ENCODE results near the gene PCDHB8. TPM values are rescaled to one million over a fixed set of nuclear protein-coding genes. Genes with fewer than 3 reads are reported as not detected.
"Not testable (repeated sequence)": the region's sequence is repeated elsewhere in the genome, so short reads cannot be mapped to it uniquely, and the experiment has no call there.

Gene PCDHB8
- polyA plus RNA-seq, 2 of the 4 experiments (the other 2 are of a cell fraction), result 0.44 to 0.52 TPM

- Histone ChIP-seq H3K27ac (no peak overlapping the region), H3K4me2 (no peak overlapping the region), H3K4me1 (no peaks in the 10 kb centered on the region), H3K4me3 (no peak overlapping the region), H3K9me3 (peaks cover 13% of the 10 kb centered on the region; the same call in 1 of the 3 replicates)
- DNase-seq (ENCODE audit: low read depth in 1 of 2, low spot score in 1 of 2) (no peak), ATAC-seq (no peak), FAIRE-seq (no peak)
- ChIA-PET POLR2A (no interaction called here), CTCF (no interaction called here)
- TF ChIP-seq CBX2 (IDR thresholded peaks at IDR 0.05; ENCODE audit: borderline replicate concordance, low read depth), result no peak
- no peak for TF ChIP-seq SMC3 (IDR thresholded peaks at IDR 0.05)
- TF ChIP-seq MAX (IDR thresholded peaks at IDR 0.05), result no peak
- no peak for TF ChIP-seq HOXB5 (CRISPR knock-in tag; IDR thresholded peaks at IDR 0.05)
- TF ChIP-seq POLR2AphosphoS2 (conservative IDR thresholded peaks at IDR 0.05; ENCODE audit: low read length), result no peak
- no peak for TF ChIP-seq CHD2 (IDR thresholded peaks at IDR 0.05; ENCODE audit: low read length, partially characterized antibody)
- no peak for TF ChIP-seq ZFP36 (IDR thresholded peaks at IDR 0.05; ENCODE audit: borderline replicate concordance, partially characterized antibody)
- TF ChIP-seq MAFK (IDR thresholded peaks at IDR 0.05; ENCODE audit: partially characterized antibody), result peak; percentile 42
- TF ChIP-seq RAD21 (conservative IDR thresholded peaks at IDR 0.05 in 1 of 2, IDR thresholded peaks at IDR 0.05 in 1 of 2), result no peak
- WGBS (ENCODE audit: missing lambda C conversion rate), result 23% methylated on average over 1 of the region's 1 CpG
Measured at GRCh38 chr5:141180313-141180712, 2.7 kb downstream of the PCDHB8 start.

- no peak for FAIRE-seq
Measured at GRCh38 chr5:141182248-141182647, 4.7 kb downstream of the PCDHB8 start, which contains the start of gene PCDHB16. Gene PCDHB16, plus strand, starts transcription at chr5:141182387. Its CDS starts 173 bp downstream, at chr5:141182560.

GRCh38 chr5:141184117-141184855 is 6.7 kb downstream of the PCDHB8 start:
- H3K27ac ChIP-seq; H3K4me2 ChIP-seq; ATAC-seq; H3K9me3 ChIP-seq; H3K4me3 ChIP-seq; FAIRE-seq; CTCF ChIA-PET; H3K4me1 ChIP-seq; POLR2A ChIA-PET; DNase-seq (ENCODE audit: low read depth in 1 of 2, low spot score in 1 of 2): not testable (repeated sequence)
- WGBS (ENCODE audit: missing lambda C conversion rate), result 43% methylated on average over 18 of the region's 69 CpGs

More at GRCh38 chr5:141182248-141182647, 4.7 kb downstream of the PCDHB8 start, which contains the start of gene PCDHB16:
- H3K4me2 ChIP-seq, result no peak within 1 kb of the TSS
- DNase-seq (ENCODE audit: low read depth in 1 of 2, low spot score in 1 of 2) (peak in 1 of 2 experiments; percentile 24), ATAC-seq (peak in 1 of 2 experiments; percentile 55; a peak in 3 of 6 replicates)
- H3K4me3 ChIP-seq, result no peak within 1 kb of the TSS
- H3K27ac ChIP-seq, result no peak within 1 kb of the TSS
- no peaks in the 10 kb centered on the region for H3K4me1 ChIP-seq
- ChIA-PET CTCF (interaction anchor here (1.3 to 1.5 kb wide), 3 partner anchors 17 to 382 kb away, joined by 4 to 9 read pairs (median 5); partner anchors contain the start of gene PCDHB11), POLR2A (no interaction called here)
- WGBS (ENCODE audit: missing lambda C conversion rate), result 29% methylated on average over 13 of the region's 13 CpGs
- 0 out of 3 replicates have a peak, but pooled peaks cover 9% of the 10 kb centered on the region for H3K9me3 ChIP-seq
- TF ChIP-seq KDM1A (IDR thresholded peaks at IDR 0.05; ENCODE audit: low read depth) (no peak), RAD21 (conservative IDR thresholded peaks at IDR 0.05 in 1 of 2, IDR thresholded peaks at IDR 0.05 in 1 of 2) (peak in 1 of 2 experiments; percentile 27; a peak in 1 of 5 replicates)

- DNase-seq (ENCODE audit: low read depth in 1 of 2, low spot score in 1 of 2) (peak in 1 of 2 experiments; percentile 15), FAIRE-seq (no peak), ATAC-seq (no peak)
- no peaks in the 10 kb centered on the region for H3K4me1 ChIP-seq
- peaks cover 11% of the 10 kb centered on the region; the same call in 1 of the 3 replicates for H3K9me3 ChIP-seq
- POLR2A ChIA-PET, result no interaction called here
- TF ChIP-seq JUN (IDR thresholded peaks at IDR 0.05) (no peak), RAD21 (conservative IDR thresholded peaks at IDR 0.05 in 1 of 2, IDR thresholded peaks at IDR 0.05 in 1 of 2) (peak in 1 of 2 experiments; percentile 13; a peak in 1 of 5 replicates)
- CTCF ChIA-PET, result interaction anchor here (0.7 to 1.8 kb wide), 7 partner anchors 9 to 334 kb away, joined by 3 to 10 read pairs (median 3); partner anchors contain the start of gene PCDHB11
- H3K4me3 ChIP-seq, result no peak within 1 kb of the TSS
- 34% methylated on average over 9 of the region's 9 CpGs for WGBS (ENCODE audit: missing lambda C conversion rate)
- H3K27ac ChIP-seq, result no peak within 1 kb of the TSS
- no peak within 1 kb of the TSS for H3K4me2 ChIP-seq
Measured at GRCh38 chr5:141186897-141187512, 9.4 kb downstream of the PCDHB8 start, which contains the start of gene PCDHB9. Gene PCDHB9, plus strand, starts transcription at chr5:141187161. Its CDS starts 158 bp downstream, at chr5:141187319.

GRCh38 chr5:141188682-141189081 is 11.1 kb downstream of the PCDHB8 start:
- H3K27ac ChIP-seq; DNase-seq (ENCODE audit: low read depth in 1 of 2, low spot score in 1 of 2); CTCF ChIA-PET; FAIRE-seq; POLR2A ChIA-PET; H3K4me2 ChIP-seq; H3K4me1 ChIP-seq; ATAC-seq; H3K4me3 ChIP-seq: not testable (repeated sequence)
- peaks cover 10% of the 10 kb centered on the region; the same call in 1 of the 3 replicates for H3K9me3 ChIP-seq
- WGBS (ENCODE audit: missing lambda C conversion rate), result 60% methylated on average over 4 of the region's 37 CpGs

- H3K4me2 ChIP-seq, H3K4me3 ChIP-seq, CTCF ChIA-PET: not testable (repeated sequence)
Measured at GRCh38 chr5:141189131-141189530, 11.5 kb downstream of the PCDHB8 start.

More at GRCh38 chr5:141189131-141189530, 11.5 kb downstream of the PCDHB8 start:
- POLR2A ChIA-PET; H3K4me1 ChIP-seq; ATAC-seq; DNase-seq (ENCODE audit: low read depth in 1 of 2, low spot score in 1 of 2); H3K27ac ChIP-seq; FAIRE-seq: not testable (repeated sequence)
- WGBS (ENCODE audit: missing lambda C conversion rate), result 65% methylated on average over 23 of the region's 35 CpGs
- peaks cover 10% of the 10 kb centered on the region; the same call in 1 of the 3 replicates for H3K9me3 ChIP-seq

Data from A549 (cell line).